ENCODE data around the gene MYO3B. TPM values are rescaled to one million over a fixed set of nuclear protein-coding genes. Genes with fewer than 3 reads are reported as not detected.

MYO3B gene
- total RNA-seq, 3 donors from 2014 or later (not counting 1 experiment from before 2014, with no cell fraction given) = 0.68 to 0.88 (median 0.75) TPM

- H3K9me3 ChIP-seq (ENCODE audit: control insufficient read depth, insufficient read depth, low read length) = no peaks in the 10 kb centered on the region
- H3K27me3 ChIP-seq (ENCODE audit: control insufficient read depth, insufficient read depth, low read length) = no peaks in the 10 kb centered on the region
- H3K27ac Mint-ChIP-seq = no peak overlapping the region
- DNase-seq = no peak
- no peaks in the 10 kb centered on the region for H3K36me3 ChIP-seq (ENCODE audit: control insufficient read depth, insufficient read depth, low read length)
- H3K4me1 ChIP-seq (ENCODE audit: control insufficient read depth, insufficient read depth, low read length) = no peaks in the 10 kb centered on the region
- peaks cover 7 to 9% of the 10 kb centered on the region in 2 donors for H3K4me1 Mint-ChIP-seq
- intact Hi-C loops (cut with micrococcal nuclease) = no loop called here
- no peak overlapping the region for H3K4me3 Mint-ChIP-seq
- ATAC-seq = no peak
- peaks cover 0 to 2% of the 10 kb centered on the region in 2 donors for H3K27me3 Mint-ChIP-seq (ENCODE audit: low read depth in 2 of 2)
- H3K4me3 ChIP-seq (ENCODE audit: low read length) = no peak overlapping the region
- no peak for TF ChIP-seq CTCF (IDR thresholded peaks at IDR 0.05)
- 78% methylated on average over 3 of the region's 3 CpGs for WGBS (ENCODE audit: insufficient coverage)
- peaks cover 2% of the 10 kb centered on the region in 2 donors for H3K9me3 Mint-ChIP-seq
- no peaks in the 10 kb centered on the region for H3K36me3 Mint-ChIP-seq
- no peak overlapping the region for H3K27ac ChIP-seq (ENCODE audit: low read length)
Observed at GRCh38 chr2:170180031-170180566, 2.2 kb downstream of the MYO3B start.

GRCh38 chr2:170181602-170182001 is 3.7 kb downstream of the MYO3B start:
- H3K27me3 Mint-ChIP-seq (ENCODE audit: low read depth in 2 of 2) = peaks cover 0 to 2% of the 10 kb centered on the region in 2 donors
- TF ChIP-seq CTCF (IDR thresholded peaks at IDR 0.05) = no peak
- peaks cover 12% of the 10 kb centered on the region for H3K36me3 Mint-ChIP-seq
- no peak overlapping the region for H3K4me3 Mint-ChIP-seq
- no peaks in the 10 kb centered on the region for H3K9me3 ChIP-seq (ENCODE audit: control insufficient read depth, insufficient read depth, low read length)
- intact Hi-C loops (cut with micrococcal nuclease) = no loop called here
- ATAC-seq (no peak), DNase-seq (no peak)
- H3K4me3 ChIP-seq (ENCODE audit: low read length) = no peak overlapping the region
- no peak overlapping the region for H3K27ac Mint-ChIP-seq
- no peaks in the 10 kb centered on the region for H3K4me1 ChIP-seq (ENCODE audit: control insufficient read depth, insufficient read depth, low read length)
- 93% methylated on average over 2 of the region's 5 CpGs for WGBS (ENCODE audit: insufficient coverage)
- no peak overlapping the region for H3K27ac ChIP-seq (ENCODE audit: low read length)
- peaks cover 7 to 9% of the 10 kb centered on the region in 2 donors for H3K4me1 Mint-ChIP-seq
- H3K27me3 ChIP-seq (ENCODE audit: control insufficient read depth, insufficient read depth, low read length) = no peaks in the 10 kb centered on the region
- peaks cover 8 to 10% of the 10 kb centered on the region in 2 donors for H3K9me3 Mint-ChIP-seq
- no peaks in the 10 kb centered on the region for H3K36me3 ChIP-seq (ENCODE audit: control insufficient read depth, insufficient read depth, low read length)

DNA sequence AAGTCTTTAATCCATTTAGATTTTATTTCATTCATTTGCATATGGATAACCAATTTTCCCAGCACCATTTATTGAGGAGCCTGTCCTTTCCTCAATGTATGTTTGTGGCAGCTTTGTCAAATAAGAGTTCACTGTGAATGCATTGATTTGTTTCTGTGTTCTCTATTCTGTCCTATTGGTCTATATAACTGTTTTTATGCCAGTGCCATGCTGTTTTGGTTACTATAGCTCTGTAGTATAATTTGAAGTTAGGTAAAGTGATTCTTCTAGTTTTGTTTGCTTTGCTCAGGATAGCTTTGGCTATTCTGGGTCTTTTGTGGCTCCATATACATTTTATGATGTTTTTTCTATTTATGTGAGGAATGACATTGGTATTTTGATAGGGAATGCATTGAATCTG is 7.4 kb downstream of the MYO3B start:
- H3K4me3 Mint-ChIP-seq = no peak overlapping the region
- H3K4me1 Mint-ChIP-seq = no peaks in the 10 kb centered on the region
- peaks cover 0 to 3% of the 10 kb centered on the region in 2 donors for H3K27me3 Mint-ChIP-seq (ENCODE audit: low read depth in 2 of 2)
- no peak for DNase-seq
- intact Hi-C loops (cut with micrococcal nuclease) = no loop called here
- Histone ChIP-seq H3K4me3 (ENCODE audit: low read length) (no peak overlapping the region), H3K27ac (ENCODE audit: low read length) (no peak overlapping the region), H3K27me3 (ENCODE audit: control insufficient read depth, insufficient read depth, low read length) (no peaks in the 10 kb centered on the region), H3K9me3 (ENCODE audit: control insufficient read depth, insufficient read depth, low read length) (no peaks in the 10 kb centered on the region), H3K4me1 (ENCODE audit: control insufficient read depth, insufficient read depth, low read length) (no peaks in the 10 kb centered on the region), H3K36me3 (ENCODE audit: control insufficient read depth, insufficient read depth, low read length) (no peaks in the 10 kb centered on the region)
- no peak overlapping the region for H3K27ac Mint-ChIP-seq
- peaks cover 9 to 25% of the 10 kb centered on the region in 2 donors for H3K9me3 Mint-ChIP-seq
- no peak for TF ChIP-seq CTCF (IDR thresholded peaks at IDR 0.05)
- ATAC-seq = no peak
- peaks cover 31% of the 10 kb centered on the region for H3K36me3 Mint-ChIP-seq

- H3K9me3 ChIP-seq (ENCODE audit: control insufficient read depth, insufficient read depth, low read length) = no peaks in the 10 kb centered on the region
Observed at GRCh38 chr2:170189757-170190156, 11.8 kb downstream of the MYO3B start.

More at GRCh38 chr2:170189757-170190156, 11.8 kb downstream of the MYO3B start:
- no peaks in the 10 kb centered on the region for H3K36me3 ChIP-seq (ENCODE audit: control insufficient read depth, insufficient read depth, low read length)
- Mint-ChIP-seq H3K27ac (no peak overlapping the region), H3K4me1 (no peaks in the 10 kb centered on the region), H3K4me3 (no peak overlapping the region), H3K36me3 (peaks cover 31% of the 10 kb centered on the region), H3K9me3 (peaks cover 9 to 23% of the 10 kb centered on the region in 2 donors), H3K27me3 (ENCODE audit: low read depth in 2 of 2) (peaks cover 0 to 3% of the 10 kb centered on the region in 2 donors)
- no peaks in the 10 kb centered on the region for H3K4me1 ChIP-seq (ENCODE audit: control insufficient read depth, insufficient read depth, low read length)
- DNase-seq (no peak), ATAC-seq (no peak)
- no peak overlapping the region for H3K4me3 ChIP-seq (ENCODE audit: low read length)
- intact Hi-C loops (cut with micrococcal nuclease) = no loop called here
- no peak for TF ChIP-seq CTCF (IDR thresholded peaks at IDR 0.05)
- no peak overlapping the region for H3K27ac ChIP-seq (ENCODE audit: low read length)
- no peaks in the 10 kb centered on the region for H3K27me3 ChIP-seq (ENCODE audit: control insufficient read depth, insufficient read depth, low read length)
